Karpas-422 (cell line): ENCODE results near the gene ENO3. TPM values are rescaled to one million over a fixed set of nuclear protein-coding genes. Genes with fewer than 3 reads are reported as not detected.
"Not testable (repeated sequence)": the region's sequence is repeated elsewhere in the genome, so short reads cannot be mapped to it uniquely, and the experiment has no call there.

Experiments used
- DNase-seq: peaks from one replicate; pipeline ENCODE4 v3.0.0-alpha.2; 2015
- H2AFZ ChIP-seq: fragments of 200-600 bp; sonication (generic); 2 replicates; pipeline ENCODE4 v1.6.1; 2014; ENCODE audit warnings: antibody characterized with exemption, low read length, mixed read lengths
- H3K27ac ChIP-seq: fragments of 200-600 bp; sonication (generic); 2 replicates; pipeline ENCODE4 v1.5.1; 2014; ENCODE audit warnings: mild to moderate bottlenecking, low read length, moderate library complexity
- H3K27me3 ChIP-seq: fragments of 200-600 bp; sonication (generic); 2 replicates; pipeline ENCODE4 v1.6.1; 2014; ENCODE audit warnings: low read length, mixed read lengths
- H3K36me3 ChIP-seq: fragments of 200-600 bp; sonication (generic); 2 replicates; pipeline ENCODE4 v1.6.1; 2014; ENCODE audit warnings: low read length, mixed read lengths; ENCODE audit not compliant: insufficient read depth
- H3K4me1 ChIP-seq: fragments of 200-600 bp; sonication (generic); 2 replicates; pipeline ENCODE4 v1.6.1; 2014; ENCODE audit warnings: mild to moderate bottlenecking, low read length, mixed read lengths
- H3K4me2 ChIP-seq: fragments of 200-600 bp; sonication (generic); 2 replicates; pipeline ENCODE4 v1.6.1; 2014; ENCODE audit warnings: low read length, low read depth, mild to moderate bottlenecking; ENCODE audit not compliant: poor library complexity, severe bottlenecking
- H3K4me3 ChIP-seq: fragments of 200-600 bp; sonication (generic); 2 replicates; pipeline ENCODE4 v1.5.1; 2014; ENCODE audit warnings: mild to moderate bottlenecking, antibody characterized with exemption, low read length, mixed read lengths
- H3K79me2 ChIP-seq: fragments of 200-600 bp; sonication (generic); 2 replicates; pipeline ENCODE4 v1.6.1; 2014; ENCODE audit warnings: mild to moderate bottlenecking, low read length, mixed read lengths
- H3K9ac ChIP-seq: fragments of 200-600 bp; sonication (generic); 2 replicates; pipeline ENCODE4 v1.6.0; 2014; ENCODE audit warnings: low read length
- H3K9me2 ChIP-seq: fragments of 200-600 bp; sonication (generic), shearing (Covaris generic); replicated peaks from 2 replicates; pipeline ENCODE4 v1.6.0; 2014; ENCODE audit warnings: mild to moderate bottlenecking, low read length, moderate library complexity; ENCODE audit not compliant: insufficient read depth
- H3K9me3 ChIP-seq: fragments of 300-700, 200-600 bp; sonication (generic); 2 replicates; pipeline ENCODE4 v1.6.1; 2014; ENCODE audit warnings: low read length, mixed read lengths
- H4K20me1 ChIP-seq: fragments of 200-600 bp; sonication (generic); 2 replicates; pipeline ENCODE4 v1.6.1; 2014; ENCODE audit warnings: mild to moderate bottlenecking, antibody characterized with exemption, low read length, low read depth; ENCODE audit not compliant: insufficient read depth
- total RNA-seq: library from RNA; depleted of rRNA; stranded (reverse); fragments of >200 nt; shearing (Covaris generic); gene quantifications from 2 replicates; pipeline ENCODE4 v1.2.3, GENCODE V29; 2014; ENCODE audit warnings: low replicate concordance; rRNA removed

ENO3 gene
- total RNA-seq, result 31.1 and 31.6 TPM in 2 replicates

GRCh38 chr17:4950746-4951204 is at the start of gene ENO3:
Gene ENO3 (plus strand): TSS chr17:4951119. CDS start chr17:4951830, 711 bp downstream.
- Histone ChIP-seq H3K79me2 (peaks cover 32% of the 10 kb centered on the region), H3K9me3 (no peaks in the 10 kb centered on the region), H3K4me3 (peak within 1 kb of the TSS; percentile 99), H3K4me2 (peak within 1 kb of the TSS; percentile 98), H3K9ac (peak within 1 kb of the TSS; percentile 94), H3K27me3 (no peaks in the 10 kb centered on the region), H3K9me2 (no peaks in the 10 kb centered on the region), H3K36me3 (peaks cover 16% of the 10 kb centered on the region), H2AFZ (no peak within 1 kb of the TSS), H4K20me1 (peaks cover 22% of the 10 kb centered on the region), H3K27ac (peak within 1 kb of the TSS; percentile 98), H3K4me1 (peaks cover 39% of the 10 kb centered on the region)
- peak; percentile 55 for DNase-seq

GRCh38 chr17:4901648-4902344 is 49.1 kb upstream of the ENO3 start:
- H3K4me2 ChIP-seq, result no peak overlapping the region
- H3K9me3 ChIP-seq, result no peaks in the 10 kb centered on the region
- H2AFZ ChIP-seq, result no peak overlapping the region
- H4K20me1 ChIP-seq, result 0 out of 2 replicates have a peak, but pooled peaks cover 5% of the 10 kb centered on the region
- H3K4me1 ChIP-seq, result peaks cover 8% of the 10 kb centered on the region
- no peak overlapping the region for H3K27ac ChIP-seq
- H3K36me3 ChIP-seq, result no peaks in the 10 kb centered on the region; the same call in 1 of the 2 replicates
- no peaks in the 10 kb centered on the region for H3K79me2 ChIP-seq
- no peaks in the 10 kb centered on the region for H3K9me2 ChIP-seq
- H3K27me3 ChIP-seq, result no peaks in the 10 kb centered on the region
- no peak overlapping the region for H3K9ac ChIP-seq
- DNase-seq, result no peak
- H3K4me3 ChIP-seq, result no peak overlapping the region

GRCh38 chr17:4902540-4902939 is 48.4 kb upstream of the ENO3 start:
- H3K9me3 ChIP-seq, result no peaks in the 10 kb centered on the region
- no peaks in the 10 kb centered on the region for H3K27me3 ChIP-seq
- H3K79me2 ChIP-seq, result no peaks in the 10 kb centered on the region
- H3K27ac ChIP-seq, result no peak overlapping the region
- H4K20me1 ChIP-seq, result 0 out of 2 replicates have a peak, but pooled peaks cover 5% of the 10 kb centered on the region
- H3K36me3 ChIP-seq, result no peaks in the 10 kb centered on the region; the same call in 1 of the 2 replicates
- H2AFZ ChIP-seq, result no peak overlapping the region
- H3K9me2 ChIP-seq, result no peaks in the 10 kb centered on the region
- H3K9ac ChIP-seq, result no peak overlapping the region
- H3K4me1 ChIP-seq, result peaks cover 8% of the 10 kb centered on the region
- DNase-seq, result no peak
- H3K4me3 ChIP-seq, result no peak overlapping the region
- no peak overlapping the region for H3K4me2 ChIP-seq

- H2AFZ ChIP-seq, result no peak within 1 kb of the TSS
- H3K4me3 ChIP-seq, result no peak within 1 kb of the TSS
- no peak within 1 kb of the TSS for H3K9ac ChIP-seq
- H3K79me2 ChIP-seq, result no peaks in the 10 kb centered on the region
- DNase-seq, result peak; percentile 89
- peaks cover 8% of the 10 kb centered on the region for H3K4me1 ChIP-seq
- H3K27me3 ChIP-seq, result no peaks in the 10 kb centered on the region
- H4K20me1 ChIP-seq, result 0 out of 2 replicates have a peak, but pooled peaks cover 5% of the 10 kb centered on the region
- no peak within 1 kb of the TSS for H3K4me2 ChIP-seq
- no peaks in the 10 kb centered on the region for H3K9me3 ChIP-seq
- H3K9me2 ChIP-seq, result no peaks in the 10 kb centered on the region
- H3K27ac ChIP-seq, result no peak within 1 kb of the TSS
- no peaks in the 10 kb centered on the region; the same call in 1 of the 2 replicates for H3K36me3 ChIP-seq
Observed at GRCh38 chr17:4903051-4903818, 47.7 kb upstream of the ENO3 start, which contains the start of gene CHRNE. Gene CHRNE (minus strand): TSS chr17:4903098. CDS start chr17:4903063, 35 bp downstream.

- H3K36me3 ChIP-seq, H3K9me3 ChIP-seq, H3K9me2 ChIP-seq, H3K4me3 ChIP-seq, H4K20me1 ChIP-seq, DNase-seq, H2AFZ ChIP-seq, H3K79me2 ChIP-seq, H3K9ac ChIP-seq, H3K4me2 ChIP-seq, H3K27ac ChIP-seq, H3K27me3 ChIP-seq: not testable (repeated sequence)
- H3K4me1 ChIP-seq, result peaks cover 10% of the 10 kb centered on the region
Observed at GRCh38 chr17:4906642-4907041, 44.3 kb upstream of the ENO3 start.

GRCh38 chr17:4908301-4908700 is 42.6 kb upstream of the ENO3 start:
- Histone ChIP-seq H3K9me2 (no peaks in the 10 kb centered on the region), H3K79me2 (no peaks in the 10 kb centered on the region), H3K27ac (no peak overlapping the region), H3K4me3 (no peak overlapping the region), H3K9ac (no peak overlapping the region), H2AFZ (no peak overlapping the region), H3K4me1 (peaks cover 5% of the 10 kb centered on the region), H3K27me3 (no peaks in the 10 kb centered on the region), H3K4me2 (no peak overlapping the region), H4K20me1 (no peaks in the 10 kb centered on the region), H3K9me3 (no peaks in the 10 kb centered on the region), H3K36me3 (no peaks in the 10 kb centered on the region)
- DNase-seq, result no peak

GRCh38 chr17:4908711-4909496 is 42.0 kb upstream of the ENO3 start:
- Histone ChIP-seq H3K9ac (no peak overlapping the region), H3K9me2 (no peaks in the 10 kb centered on the region), H3K4me2 (no peak overlapping the region), H3K9me3 (no peaks in the 10 kb centered on the region), H3K27me3 (no peaks in the 10 kb centered on the region), H3K36me3 (no peaks in the 10 kb centered on the region), H3K4me1 (0 out of 2 replicates have a peak, but pooled peaks cover 2% of the 10 kb centered on the region), H3K79me2 (no peaks in the 10 kb centered on the region), H2AFZ (no peak overlapping the region), H3K27ac (no peak overlapping the region), H3K4me3 (no peak overlapping the region), H4K20me1 (no peaks in the 10 kb centered on the region)
- peak; percentile 88 for DNase-seq
